ENCODE data around the gene OAF.
"Not testable (repeated sequence)": the region's sequence is repeated elsewhere in the genome, so short reads cannot be mapped to it uniquely, and the experiment has no call there.

OAF gene

GRCh38 chr11:120238968-120239620 is 28.3 kb downstream of the OAF start:
- DNase-seq, result no peak

GRCh38 chr11:120239713-120240640 is 29.1 kb downstream of the OAF start, which contains the start of gene POU2F3:
Gene POU2F3, plus strand, starts transcription at chr11:120240140. Its CDS starts 204 bp downstream, at chr11:120240344.
- DNase-seq, result no peak

- DNase-seq, result no peak
Measured at GRCh38 chr11:120240866-120241265, 30.0 kb downstream of the OAF start.

GRCh38 chr11:120241277-120241676 is 30.4 kb downstream of the OAF start:
- DNase-seq, result no peak

GRCh38 chr11:120243221-120243620 is 32.4 kb downstream of the OAF start:
- no peak for DNase-seq

- DNase-seq, result no peak
Measured at GRCh38 chr11:120244476-120245365, 33.9 kb downstream of the OAF start.

- DNase-seq, result no peak
Measured at GRCh38 chr11:120245434-120245833, 34.6 kb downstream of the OAF start.

GRCh38 chr11:120248551-120249278 is 37.9 kb downstream of the OAF start:
- no peak for DNase-seq

- no peak for DNase-seq
Measured at GRCh38 chr11:120249279-120250262, 38.7 kb downstream of the OAF start.

GRCh38 chr11:120253377-120253776 is 42.5 kb downstream of the OAF start:
- not testable (repeated sequence) for DNase-seq

- DNase-seq, result no peak
Measured at GRCh38 chr11:120254788-120255518, 44.1 kb downstream of the OAF start.

- no peak for DNase-seq
Measured at GRCh38 chr11:120255519-120255866, 44.7 kb downstream of the OAF start.

- no peak for DNase-seq
Measured at GRCh38 chr11:120256178-120256577, 45.3 kb downstream of the OAF start.

GRCh38 chr11:120256779-120257178 is 45.9 kb downstream of the OAF start:
- DNase-seq, result no peak

GRCh38 chr11:120257346-120257745 is 46.5 kb downstream of the OAF start:
- no peak for DNase-seq

- DNase-seq, result no peak
Measured at GRCh38 chr11:120258661-120259060, 47.8 kb downstream of the OAF start.

- DNase-seq, result no peak
Measured at GRCh38 chr11:120259241-120259640, 48.4 kb downstream of the OAF start.

GRCh38 chr11:120259988-120260565 is 49.2 kb downstream of the OAF start:
- DNase-seq, result no peak

- no peak for DNase-seq
Measured at GRCh38 chr11:120260616-120261015, 49.8 kb downstream of the OAF start.
